ENCODE measurements around the gene ZNF470. TPM values are rescaled to one million over a fixed set of nuclear protein-coding genes. Genes with fewer than 3 reads are reported as not detected.

ZNF470 gene
- total RNA-seq, 1 experiment from 2014 or later, result 7.1 TPM

- no peak overlapping the region for H2BK120ac ChIP-seq (ENCODE audit: low read depth, low read length, poor library complexity, severe bottlenecking)
- H2AK5ac ChIP-seq (ENCODE audit: insufficient read length, low read length), result no peak overlapping the region
- no peaks in the 10 kb centered on the region for H4K20me1 ChIP-seq (ENCODE audit: control insufficient read depth, insufficient read depth, insufficient read length)
- H2AFZ ChIP-seq (ENCODE audit: low read length), result no peak overlapping the region
- H3K4ac ChIP-seq (ENCODE audit: low read depth, low read length), result no peak overlapping the region
- H3K4me1 ChIP-seq (ENCODE audit: insufficient read depth, low read length), result no peaks in the 10 kb centered on the region; the same call in 1 of the 2 replicates
- H3K9ac ChIP-seq (ENCODE audit: extremely low read depth, insufficient read length, low read length), result peak overlapping the region; percentile 63
- H3K56ac ChIP-seq (ENCODE audit: insufficient read length, low read depth, low read length), result no peak overlapping the region
- H3K79me1 ChIP-seq (ENCODE audit: insufficient read depth, low read depth, low read length, poor library complexity, severe bottlenecking), result peaks cover 3% of the 10 kb centered on the region
- H4K5ac ChIP-seq (ENCODE audit: insufficient read length, low read depth, low read length), result no peak overlapping the region
- no peak overlapping the region for H3K23ac ChIP-seq (ENCODE audit: insufficient read length, low read depth, low read length)
- no peak overlapping the region for H2BK5ac ChIP-seq (ENCODE audit: insufficient read length, low read length)
- H2BK12ac ChIP-seq (ENCODE audit: insufficient read length, low read depth, low read length), result no peak overlapping the region
- Mint-ChIP-seq H3K27ac (peak overlapping the region in 2 of 3 experiments; percentile 86 to 96; a peak in 5 of 7 replicates), H3K4me3 (peak overlapping the region; percentile 98), H3K4me1 (peaks cover 8% of the 10 kb centered on the region in 2 experiments), H3K27me3 (ENCODE audit: low read depth) (no peaks in the 10 kb centered on the region), H3K36me3 (ENCODE audit: insufficient read depth in 1 of 3, low read depth in 3 of 3) (peaks cover 17 to 34% (median 32%) of the 10 kb centered on the region in 3 experiments), H3K9me3 (peaks cover 47 to 71% of the 10 kb centered on the region in 2 experiments)
- no peak for TF ChIP-seq CTCF (conservative IDR thresholded peaks at IDR 0.05)
- H3K23me2 ChIP-seq (ENCODE audit: insufficient read length, low read depth, low read length, poor library complexity, severe bottlenecking), result peaks cover 5% of the 10 kb centered on the region
- no peak overlapping the region for H4K8ac ChIP-seq (replicated peaks; ENCODE audit: insufficient read length, low read depth, low read length)
- H3K18ac ChIP-seq (ENCODE audit: insufficient read length, low read depth, low read length), result no peak overlapping the region
- no CpG with 5 or more reads among the region's 4 CpGs for WGBS (ENCODE audit: extremely low coverage, insufficient read length, low lambda C conversion rate)
- H3K27ac ChIP-seq (ENCODE audit: insufficient read length, low read depth, low read length), result no peak overlapping the region
- no peak overlapping the region for H2BK20ac ChIP-seq (ENCODE audit: low read depth, low read length, poor library complexity, severe bottlenecking)
- no peak for DNase-seq
- H3K14ac ChIP-seq (ENCODE audit: insufficient read depth, low read length), result peak overlapping the region; percentile 4; the same call in 1 of the 2 replicates
- H3K79me2 ChIP-seq (ENCODE audit: insufficient read depth, low read length), result peaks cover 2% of the 10 kb centered on the region; the same call in 1 of the 2 replicates
- H3K4me2 ChIP-seq (ENCODE audit: insufficient read depth, insufficient read length, low read length), result peak overlapping the region; percentile 70
- no peak overlapping the region for H3T11ph ChIP-seq (ENCODE audit: low read length)
- H4K91ac ChIP-seq (ENCODE audit: insufficient read length, low read depth, low read length), result no peak overlapping the region
- H3K27me3 ChIP-seq (ENCODE audit: insufficient read depth, low read length), result no peaks in the 10 kb centered on the region
- H3K9me3 ChIP-seq (ENCODE audit: control insufficient read depth, low read depth, low read length), result no peaks in the 10 kb centered on the region
- H2BK15ac ChIP-seq (ENCODE audit: low read depth, low read length), result no peak overlapping the region
Observed at GRCh38 chr19:56595548-56595899, 28.3 kb downstream of the ZNF470 start.

All from H9 (cell line).